B cell (primary cell): Measurements from ENCODE around the gene THAP9. TPM values are rescaled to one million over a fixed set of nuclear protein-coding genes. Genes with fewer than 3 reads are reported as not detected.
A peak's percentile ranks its signal among the peaks of the same experiment; 100 is the strongest.

ENCODE experiments used
- ATAC-seq: fragments of 200-7000 bp; cut with Tn5 transposase; one replicate; pipeline ENCODE4 v1.10.0; 2021; ENCODE audit warnings: low read depth, mild to moderate bottlenecking, moderate number of reproducible peaks, moderate library complexity
- CTCF ChIA-PET: fragments of 350-600 bp; sonication (Branson Sonifier 250); formaldehyde crosslinking; loops from one replicate; lab custom pipeline; 2021; ENCODE audit warnings: antibody characterized with exemption, inconsistent platforms; lab: Charles Lee
- POLR2A ChIA-PET: fragments of 350-600 bp; sonication (Branson Sonifier 250); formaldehyde crosslinking; loops from one replicate; lab custom pipeline; 2021; ENCODE audit warnings: antibody characterized with exemption; lab: Charles Lee
- DNase-seq: peaks from one replicate; pipeline ENCODE4 v3.0.0; 2013
- H2AFZ ChIP-seq: 2 replicates; pipeline ENCODE4 v1.6.1; 2012; ENCODE audit warnings: mild to moderate bottlenecking, low read depth, low read length; ENCODE audit not compliant: insufficient read depth, poor library complexity, severe bottlenecking
- H3K27ac ChIP-seq, 2 donors: 1 replicate in 1 of 2; 2 replicates in 1 of 2; pipeline ENCODE4 v1.5.1; 2012 to 2013; ENCODE audit warnings: low read length in 2 of 2, mild to moderate bottlenecking in 2 of 2, moderate library complexity in 1 of 2
- H3K27me3 ChIP-seq, 4 experiments: fragments of 200-600 bp in 1 of 4; sonication (generic) in 1 of 4; replicated peaks in 1 of 4; 1 replicate in 2 of 4; 2 replicates in 2 of 4; pipeline versions ENCODE4 v1.6.1 to v1.7.0; 2013 to 2016; ENCODE audit warnings: low read length in 3 of 4, mild to moderate bottlenecking in 2 of 4, mixed read lengths in 1 of 4, moderate library complexity in 1 of 4; ENCODE audit not compliant: insufficient read depth in 4 of 4, control insufficient read depth in 3 of 4; ENCODE audit errors: control extremely low read depth in 1 of 4
- H3K36me3 ChIP-seq, 2 experiments: replicated peaks in 1 of 2; 1 replicate in 1 of 2; 2 replicates in 1 of 2; pipeline versions ENCODE4 v1.6.1 to v1.7.1; 2013; ENCODE audit warnings: low read length in 1 of 2; ENCODE audit not compliant: insufficient read depth in 2 of 2, control insufficient read depth in 1 of 2; ENCODE audit errors: control extremely low read depth in 1 of 2, extremely low read depth in 1 of 2
- H3K4me1 ChIP-seq, 2 donors: fragments of 200-600 bp in 1 of 2; sonication (generic) in 1 of 2; 1 replicate in 1 of 2; 2 replicates in 1 of 2; pipeline versions ENCODE4 v1.5.1 to v1.6.1; 2013 to 2017; ENCODE audit warnings: low read length in 2 of 2; ENCODE audit not compliant: control insufficient read depth in 2 of 2, insufficient read depth in 2 of 2
- H3K4me2 ChIP-seq: replicated peaks from 2 replicates; pipeline ENCODE3; 2012; ENCODE audit warnings: mild to moderate bottlenecking, low read depth, low read length; ENCODE audit not compliant: poor library complexity, severe bottlenecking
- H3K4me3 ChIP-seq, 5 experiments: fragments of 200-600 bp in 1 of 5; sonication (generic) in 1 of 5; 1 replicate in 3 of 5; 2 replicates in 2 of 5; pipeline versions ENCODE4 v1.5.1 to v1.7.0; 2011 to 2016; ENCODE audit warnings: low read length in 4 of 5, mild to moderate bottlenecking in 4 of 5, low read depth in 2 of 5, control low read depth in 1 of 5, moderate library complexity in 1 of 5; ENCODE audit not compliant: insufficient read depth in 1 of 5; ENCODE audit errors: control extremely low read depth in 1 of 5, extremely low read depth in 1 of 5
- H3K79me2 ChIP-seq: fragments of 200-600 bp; sonication (generic); one replicate; pipeline ENCODE4 v1.6.0; 2016; ENCODE audit warnings: low read length; ENCODE audit not compliant: control insufficient read depth, insufficient read depth
- H3K9ac ChIP-seq: fragments of 200-600 bp; sonication (generic); 2 replicates; pipeline ENCODE4 v1.6.1; 2017; ENCODE audit warnings: mild to moderate bottlenecking, low read length, moderate library complexity
- H3K9me3 ChIP-seq, 3 donors: one replicate each; pipeline versions ENCODE4 v1.6.1 to v1.7.1; 2013; ENCODE audit warnings: low read length in 2 of 3; ENCODE audit not compliant: control insufficient read depth in 2 of 3, insufficient read depth in 1 of 3; ENCODE audit errors: control extremely low read depth in 1 of 3
- H4K20me1 ChIP-seq: 2 replicates; pipeline ENCODE4 v1.6.0; 2012; ENCODE audit warnings: mild to moderate bottlenecking, low read length; ENCODE audit not compliant: insufficient read depth, control insufficient read depth, poor library complexity, severe bottlenecking
- H3K27ac Mint-ChIP-seq: one replicate; pipeline ENCODE4 v1.8.0; 2021; ENCODE audit warnings: mixed read lengths
- H3K27me3 Mint-ChIP-seq: one replicate; pipeline ENCODE4 v1.8.0; 2021; ENCODE audit warnings: mixed read lengths
- H3K4me1 Mint-ChIP-seq: one replicate; pipeline ENCODE4 v1.8.0; 2021; ENCODE audit warnings: mixed read lengths
- H3K4me3 Mint-ChIP-seq: one replicate; pipeline ENCODE4 v1.8.0; 2021; ENCODE audit warnings: mixed read lengths
- H3K9me3 Mint-ChIP-seq: one replicate; pipeline ENCODE4 v1.8.0; 2022; ENCODE audit warnings: mixed read lengths; ENCODE audit not compliant: insufficient read depth
- EZH2 ChIP-seq: IDR thresholded peaks from 2 replicates; pipeline ENCODE4 v1.6.1; 2012; ENCODE audit warnings: borderline replicate concordance, low read depth, mild to moderate bottlenecking, moderate library complexity, low read length; ENCODE audit not compliant: insufficient read depth, poor library complexity, severe bottlenecking
- WGBS: methylation state at CpG from one replicate; pipeline ENCODE4 v1.1.5; 2013; ENCODE audit warnings: missing lambda C conversion rate; ENCODE audit not compliant: insufficient coverage; 5-methylcytosine and 5-hydroxymethylcytosine counted together
- intact Hi-C: fragments of 100-400 bp; cut with micrococcal nuclease; formaldehyde crosslinking; loops from one replicate; pipeline ENCODE4 v1.10.0; 2022
- polyA plus RNA-seq: library from polyadenylated mRNA; depleted of rRNA; stranded (reverse); fragments of >200 nt; gene quantifications from 2 replicates; pipeline ENCODE4 v1.2.3, GENCODE V29; 2012
- total RNA-seq, 2 donors: library from RNA; stranded (reverse); fragments of 120-200 nt in 1 of 2; gene quantifications; 1 replicate in 1 of 2; 2 replicates in 1 of 2; pipeline versions ENCODE4 v1.2.3 to v1.2.4, GENCODE V29; 2013 to 2022
- TF ChIP-seq, protein P1 (sequence below): fragments of 200-600 bp; IDR thresholded peaks from one replicate; pipeline ENCODE4 v1.8.0; 2022; ENCODE audit warnings: antibody characterized with exemption, mild to moderate bottlenecking

Gene THAP9
- total and polyA plus RNA-seq, 2 donors (not counting 1 experiment from before 2014, with no cell fraction given) = 2.0 to 6.8 TPM

DNA sequence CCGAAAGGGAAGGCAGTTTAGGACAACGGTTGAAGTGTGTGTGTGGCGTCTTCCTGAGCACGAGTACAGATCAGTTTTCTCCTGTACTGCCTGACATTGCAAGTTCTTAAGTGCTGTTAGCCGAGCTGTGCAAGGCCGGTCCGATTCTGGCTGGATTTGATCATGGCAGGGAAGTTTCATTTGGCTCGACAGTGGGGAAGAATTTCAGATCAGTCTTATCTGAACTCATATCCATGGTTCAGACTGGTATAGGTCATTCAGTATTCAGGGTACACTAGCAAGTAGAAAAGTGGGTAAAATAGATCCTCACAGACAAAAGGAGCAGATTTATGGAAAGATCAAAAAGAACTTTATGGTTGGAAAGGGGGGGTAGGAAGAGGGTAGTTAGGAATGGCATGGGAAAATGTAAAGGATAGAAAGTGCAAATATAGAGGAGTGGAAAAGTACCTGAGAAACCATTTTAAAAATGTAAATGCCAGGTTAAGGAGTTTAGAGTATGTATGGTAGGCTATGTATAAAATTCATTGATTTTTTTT lies 716 bp downstream of the THAP9 start:
- peak overlapping the region; percentile 97 to 98 for H3K27ac ChIP-seq
- peak overlapping the region; percentile 92 for H3K9ac ChIP-seq
- no peaks in the 10 kb centered on the region for H3K27me3 ChIP-seq
- WGBS = 2% methylated on average over 7 of the region's 8 CpGs
- H3K4me3 Mint-ChIP-seq = no peak overlapping the region
- ATAC-seq (no peak), DNase-seq (no peak)
- H3K27me3 Mint-ChIP-seq = no peaks in the 10 kb centered on the region
- H3K27ac Mint-ChIP-seq = no peak overlapping the region
- H3K4me1 ChIP-seq = peaks cover 22 to 27% of the 10 kb centered on the region in 2 donors
- no peaks in the 10 kb centered on the region for H3K9me3 ChIP-seq
- ChIA-PET POLR2A (interaction anchor here (0.7 to 2.1 kb wide), 6 partner anchors 10 to 1495 kb away, joined by 3 to 10 read pairs (median 4); partner anchors contain the start of genes COPS4, HNRNPD and SEC31A), CTCF (interaction anchor here (0.6 to 1.9 kb wide), 4 partner anchors 9 to 554 kb away, joined by 3 to 8 read pairs (median 6); partner anchors contain the start of gene HELQ)
- intact Hi-C loops = loop anchor here (10.0 kb wide), 1 partner anchor 214 kb away; the partner anchor contains the start of gene PLAC8
- peak overlapping the region; percentile 92 for H2AFZ ChIP-seq
- peak overlapping the region; percentile 80 for H3K4me2 ChIP-seq
- no peaks in the 10 kb centered on the region for H4K20me1 ChIP-seq
- peak overlapping the region; percentile 73 to 92 (median 87) for H3K4me3 ChIP-seq
- H3K79me2 ChIP-seq = peaks cover 57% of the 10 kb centered on the region
- H3K9me3 Mint-ChIP-seq = no peaks in the 10 kb centered on the region
- TF ChIP-seq EZH2 = no peak
- TF ChIP-seq, protein P1, sequence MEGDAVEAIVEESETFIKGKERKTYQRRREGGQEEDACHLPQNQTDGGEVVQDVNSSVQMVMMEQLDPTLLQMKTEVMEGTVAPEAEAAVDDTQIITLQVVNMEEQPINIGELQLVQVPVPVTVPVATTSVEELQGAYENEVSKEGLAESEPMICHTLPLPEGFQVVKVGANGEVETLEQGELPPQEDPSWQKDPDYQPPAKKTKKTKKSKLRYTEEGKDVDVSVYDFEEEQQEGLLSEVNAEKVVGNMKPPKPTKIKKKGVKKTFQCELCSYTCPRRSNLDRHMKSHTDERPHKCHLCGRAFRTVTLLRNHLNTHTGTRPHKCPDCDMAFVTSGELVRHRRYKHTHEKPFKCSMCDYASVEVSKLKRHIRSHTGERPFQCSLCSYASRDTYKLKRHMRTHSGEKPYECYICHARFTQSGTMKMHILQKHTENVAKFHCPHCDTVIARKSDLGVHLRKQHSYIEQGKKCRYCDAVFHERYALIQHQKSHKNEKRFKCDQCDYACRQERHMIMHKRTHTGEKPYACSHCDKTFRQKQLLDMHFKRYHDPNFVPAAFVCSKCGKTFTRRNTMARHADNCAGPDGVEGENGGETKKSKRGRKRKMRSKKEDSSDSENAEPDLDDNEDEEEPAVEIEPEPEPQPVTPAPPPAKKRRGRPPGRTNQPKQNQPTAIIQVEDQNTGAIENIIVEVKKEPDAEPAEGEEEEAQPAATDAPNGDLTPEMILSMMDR = no peak
- H3K36me3 ChIP-seq = peaks cover 1 to 10% of the 10 kb centered on the region in 2 experiments
- peaks cover 11% of the 10 kb centered on the region for H3K4me1 Mint-ChIP-seq

GRCh38 chr4:82903737-82904136 lies 3.2 kb downstream of the THAP9 start:
- intact Hi-C loops = loop anchor here (10.0 kb wide), 1 partner anchor 211 kb away; the partner anchor contains the start of gene PLAC8
- no peaks in the 10 kb centered on the region for H3K27me3 ChIP-seq

More at GRCh38 chr4:82903737-82904136, 3.2 kb downstream of the THAP9 start:
- H3K27ac Mint-ChIP-seq = no peak overlapping the region
- Histone ChIP-seq H3K4me2 (no peak overlapping the region), H3K4me3 (no peak overlapping the region), H3K36me3 (no peaks in the 10 kb centered on the region), H2AFZ (no peak overlapping the region), H3K9me3 (no peaks in the 10 kb centered on the region), H3K9ac (no peak overlapping the region), H3K4me1 (peaks cover 17 to 18% of the 10 kb centered on the region in 2 donors), H3K27ac (no peak overlapping the region), H3K79me2 (peaks cover 32% of the 10 kb centered on the region), H4K20me1 (no peaks in the 10 kb centered on the region)
- CTCF ChIA-PET = no interaction called here
- no peak for ATAC-seq
- no peaks in the 10 kb centered on the region for H3K27me3 Mint-ChIP-seq
- no peak for DNase-seq
- H3K4me1 Mint-ChIP-seq = peaks cover 7% of the 10 kb centered on the region
- POLR2A ChIA-PET = no interaction called here
- 100% methylated on average over 1 of the region's 5 CpGs for WGBS
- H3K4me3 Mint-ChIP-seq = no peak overlapping the region
- TF ChIP-seq, protein P1 = no peak
- no peak for TF ChIP-seq EZH2
- no peaks in the 10 kb centered on the region for H3K9me3 Mint-ChIP-seq
